H1 (cell line): ENCODE results near the gene AP2A1. TPM values are rescaled to one million over a fixed set of nuclear protein-coding genes. Genes with fewer than 3 reads are reported as not detected.

Experiments used
- CTCF ChIA-PET: fragments of 300-600 bp; sonication (Branson Sonifier 250); formaldehyde crosslinking; loops from one replicate; lab custom pipeline; 2021; ENCODE audit not compliant: partially characterized antibody; lab: Charles Lee
- POLR2A ChIA-PET: fragments of 300-600 bp; sonication (Branson Sonifier 250); formaldehyde crosslinking; loops from one replicate; lab custom pipeline; 2021; ENCODE audit warnings: inconsistent platforms; ENCODE audit not compliant: partially characterized antibody; lab: Charles Lee
- DNase-seq, 2 experiments: peaks; one replicate each; pipeline versions ENCODE4 v3.0.0 to v3.0.0-alpha.2; 2010 to 2022; ENCODE audit warnings: low spot score in 2 of 2, low read depth in 1 of 2, mixed read lengths in 1 of 2
- FAIRE-seq: peaks from 2 replicates; lab custom pipeline; 2011; peaks lifted over from hg19 to GRCh38; lab: Jason Lieb, UNC
- H2AFZ ChIP-seq: 2 replicates; pipeline ENCODE4 v1.8.1; 2012; ENCODE audit warnings: low read length, inconsistent platforms
- H2AK5ac ChIP-seq: 2 replicates; pipeline ENCODE4 v1.6.1; 2013; ENCODE audit warnings: low read depth, low read length
- H2BK120ac ChIP-seq: replicated peaks from 2 replicates; pipeline ENCODE3; 2013; ENCODE audit warnings: low read depth, low read length, inconsistent platforms
- H2BK12ac ChIP-seq: 2 replicates; pipeline ENCODE4 v1.6.1; 2013; ENCODE audit warnings: low read depth, low read length
- H2BK15ac ChIP-seq: 2 replicates; pipeline ENCODE4 v1.6.1; 2013; ENCODE audit warnings: low read length
- H2BK20ac ChIP-seq: 2 replicates; pipeline ENCODE4 v1.6.1; 2013; ENCODE audit warnings: low read length
- H2BK5ac ChIP-seq: 2 replicates; pipeline ENCODE4 v1.6.1; 2013; ENCODE audit warnings: low read depth, low read length
- H3K14ac ChIP-seq: 2 replicates; pipeline ENCODE4 v1.6.1; 2013; ENCODE audit warnings: inconsistent platforms; ENCODE audit not compliant: insufficient read length
- H3K18ac ChIP-seq: 2 replicates; pipeline ENCODE4 v1.6.1; 2013; ENCODE audit warnings: low read length; ENCODE audit errors: extremely low read depth
- H3K23ac ChIP-seq: 2 replicates; pipeline ENCODE4 v1.6.1; 2013; ENCODE audit warnings: inconsistent platforms; ENCODE audit not compliant: insufficient read length
- H3K23me2 ChIP-seq: 2 replicates; pipeline ENCODE4 v1.6.1; 2013; ENCODE audit warnings: low read depth, low read length
- H3K27ac ChIP-seq: 2 replicates; pipeline ENCODE4 v1.6.1; 2011; ENCODE audit warnings: low read depth, low read length, inconsistent platforms
- H3K27me3 ChIP-seq, 4 experiments: replicated peaks in 1 of 4; 1 replicate in 1 of 4; 2 replicates in 3 of 4; pipeline versions ENCODE4 v1.6.1 to v1.8.1; 2011 to 2013; ENCODE audit warnings: low read length in 3 of 4, mild to moderate bottlenecking in 3 of 4, inconsistent platforms in 2 of 4, mixed read lengths in 2 of 4, moderate library complexity in 1 of 4; ENCODE audit not compliant: control insufficient read depth in 3 of 4, insufficient read depth in 3 of 4; ENCODE audit errors: extremely low read depth in 1 of 4
- H3K36me3 ChIP-seq, 4 experiments: 2 replicates each; pipeline versions ENCODE4 v1.6.1 to v1.8.1; 2011 to 2013; ENCODE audit warnings: mild to moderate bottlenecking in 4 of 4, low read length in 3 of 4, moderate library complexity in 2 of 4, control low read depth in 1 of 4, inconsistent platforms in 1 of 4; ENCODE audit not compliant: insufficient read depth in 4 of 4, control insufficient read depth in 2 of 4
- H3K4ac ChIP-seq: replicated peaks from 2 replicates; pipeline ENCODE3; 2013; ENCODE audit warnings: low read length, low read depth, mixed read lengths, inconsistent platforms; ENCODE audit not compliant: insufficient read length
- H3K4me1 ChIP-seq, 4 experiments: replicated peaks in 1 of 4; 1 replicate in 1 of 4; 2 replicates in 3 of 4; pipeline versions ENCODE4 v1.6.1 to v1.8.1; 2011 to 2013; ENCODE audit warnings: low read length in 3 of 4, inconsistent platforms in 2 of 4, mixed read lengths in 1 of 4; ENCODE audit not compliant: insufficient read depth in 4 of 4, control insufficient read depth in 3 of 4
- H3K4me2 ChIP-seq, 2 experiments: 2 replicates each; pipeline versions ENCODE4 v1.6.1 to v1.8.1; 2011 to 2013; ENCODE audit warnings: low read depth in 2 of 2, low read length in 2 of 2, control low read depth in 1 of 2, inconsistent platforms in 1 of 2, mild to moderate bottlenecking in 1 of 2; ENCODE audit not compliant: insufficient read depth in 1 of 2
- H3K4me3 ChIP-seq, 4 experiments: fragments of 200-600, 300-600 bp in 1 of 4; sonication (generic), shearing (Covaris generic), sonication (Bioruptor Twin) in 1 of 4; 2 replicates each; pipeline versions ENCODE4 v1.5.1 to v1.8.1; 2011 to 2016; ENCODE audit warnings: low read length in 4 of 4, low read depth in 3 of 4, control low read depth in 2 of 4, inconsistent platforms in 2 of 4, mild to moderate bottlenecking in 2 of 4, mixed read lengths in 1 of 4, moderate library complexity in 1 of 4; ENCODE audit not compliant: insufficient read depth in 2 of 4; ENCODE audit errors: extremely low read depth in 1 of 4
- H3K56ac ChIP-seq: replicated peaks from 2 replicates; pipeline ENCODE3; 2013; ENCODE audit warnings: low read depth, mild to moderate bottlenecking, mixed read lengths, low read length, inconsistent platforms; ENCODE audit not compliant: insufficient read length
- H3K79me1 ChIP-seq: 2 replicates; pipeline ENCODE4 v1.6.1; 2013; ENCODE audit warnings: low read depth, low read length, control low read depth
- H3K79me2 ChIP-seq, 2 experiments: 2 replicates each; pipeline versions ENCODE4 v1.6.1 to v1.8.1; 2012 to 2013; ENCODE audit warnings: low read length in 2 of 2, mild to moderate bottlenecking in 2 of 2, inconsistent platforms in 1 of 2; ENCODE audit not compliant: insufficient read depth in 2 of 2, control insufficient read depth in 1 of 2
- H3K9ac ChIP-seq, 4 experiments: replicated peaks in 1 of 4; 1 replicate in 1 of 4; 2 replicates in 3 of 4; pipeline versions ENCODE4 v1.6.1 to v1.8.1; 2011 to 2013; ENCODE audit warnings: low read depth in 3 of 4, low read length in 3 of 4, control low read depth in 2 of 4, mild to moderate bottlenecking in 2 of 4, moderate library complexity in 2 of 4, inconsistent platforms in 1 of 4; ENCODE audit errors: extremely low read depth in 1 of 4
- H3K9me3 ChIP-seq, 2 experiments: 2 replicates each; pipeline versions ENCODE4 v1.6.1 to v1.8.1; 2012 to 2013; ENCODE audit warnings: mild to moderate bottlenecking in 2 of 2, moderate library complexity in 2 of 2, control low read depth in 1 of 2, inconsistent platforms in 1 of 2, low read depth in 1 of 2, low read length in 1 of 2, mixed read lengths in 1 of 2; ENCODE audit not compliant: insufficient read depth in 2 of 2
- H4K20me1 ChIP-seq, 2 experiments: replicated peaks in 1 of 2; 2 replicates each; pipeline versions ENCODE3 to v1.8.1; 2011 to 2013; ENCODE audit warnings: inconsistent platforms in 2 of 2, low read length in 2 of 2, mild to moderate bottlenecking in 1 of 2; ENCODE audit not compliant: insufficient read depth in 2 of 2, control insufficient read depth in 1 of 2
- H4K5ac ChIP-seq: 2 replicates; pipeline ENCODE4 v1.6.1; 2013; ENCODE audit warnings: low read length, low read depth, mixed read lengths, inconsistent platforms; ENCODE audit not compliant: insufficient read length
- H4K8ac ChIP-seq: 2 replicates; pipeline ENCODE4 v1.8.0; 2013; ENCODE audit warnings: mild to moderate bottlenecking, moderate library complexity, low read length, inconsistent platforms; ENCODE audit not compliant: insufficient read depth; ENCODE audit errors: extremely low read depth
- H4K91ac ChIP-seq: replicated peaks from 2 replicates; pipeline ENCODE3; 2013; ENCODE audit warnings: low read length, mixed read lengths, inconsistent platforms; ENCODE audit not compliant: insufficient read length
- CBX5 ChIP-seq: fragments of 300-800, 300-1000 bp; sonication (generic); IDR thresholded peaks from 2 replicates; pipeline ENCODE4 v1.7.1; 2016; ENCODE audit warnings: antibody characterized with exemption, low read length, low read depth
- CEBPB ChIP-seq: IDR thresholded peaks from 2 replicates; pipeline ENCODE4 v1.6.1; 2012; ENCODE audit warnings: low read depth, low read length
- CHD2 ChIP-seq: IDR thresholded peaks from 2 replicates; pipeline ENCODE4 v1.6.1; 2012; ENCODE audit warnings: low read length, improper control_type of control experiment
- PHF8 ChIP-seq: fragments of 200-600 bp; sonication (generic); conservative IDR thresholded peaks from 2 replicates; pipeline ENCODE4 v1.7.1; 2012; ENCODE audit warnings: low read depth, mild to moderate bottlenecking, inconsistent platforms, low read length, moderate library complexity
- RAD21 ChIP-seq, 2 experiments: IDR thresholded peaks in 1 of 2; conservative IDR thresholded peaks in 1 of 2; 2 replicates each; pipeline ENCODE4 v1.6.1; 2011; ENCODE audit warnings: low read depth in 2 of 2, low read length in 2 of 2, improper control_type of control experiment in 1 of 2, inconsistent platforms in 1 of 2, mild to moderate bottlenecking in 1 of 2, moderate library complexity in 1 of 2
- RFX5 ChIP-seq: IDR thresholded peaks from 2 replicates; pipeline ENCODE4 v1.6.1; 2011; ENCODE audit warnings: low read depth, low read length, improper control_type of control experiment, borderline replicate concordance
- SIX5 ChIP-seq: IDR thresholded peaks from 2 replicates; pipeline ENCODE4 v1.6.1; 2011; ENCODE audit warnings: mild to moderate bottlenecking, low read depth, low read length
- SP1 ChIP-seq: IDR thresholded peaks from 2 replicates; pipeline ENCODE4 v1.6.1; 2011; ENCODE audit warnings: low read depth, low read length
- WGBS, 2 experiments: shearing (Covaris generic) in 1 of 2; methylation state at CpG; one replicate each; pipeline versions ENCODE4 v1.1.6 to v1.1.7; 2013 to 2015; ENCODE audit warnings: low lambda C conversion rate in 2 of 2, mixed read lengths in 2 of 2, inconsistent platforms in 1 of 2, low coverage in 1 of 2, missing lambda C conversion rate in 1 of 2; ENCODE audit not compliant: insufficient replicate concordance in 2 of 2, insufficient coverage in 1 of 2, insufficient read length in 1 of 2; ENCODE audit errors: extremely low coverage in 1 of 2, missing lambda C conversion rate in 1 of 2; 5-methylcytosine and 5-hydroxymethylcytosine counted together
- polyA plus RNA-seq, 7 experiments: library from polyadenylated mRNA; depleted of rRNA in 3 of 7; stranded (reverse) in 5 of 7; unstranded in 2 of 7; fragments of >200 nt in 5 of 7; fragments of 200-250 nt in 2 of 7; gene quantifications; 1 replicate in 5 of 7; 2 replicates in 1 of 7; 4 replicates in 1 of 7; pipeline versions ENCODE4 v1.2.1 to v1.2.3, GENCODE V29; 2011 to 2013; ENCODE audit warnings: missing spikeins in 2 of 7, mixed read lengths in 2 of 7
- total RNA-seq: library from RNA; stranded (reverse); fragmentation: NEBNext Ultra II Directional; extraction: Animal tissue kit (Norgen Biotek cat#: 25700); gene quantifications from 2 replicates; pipeline ENCODE4 v1.2.1, GENCODE V29; 2021
- TF ChIP-seq, protein P1 (sequence below), 3 experiments: IDR thresholded peaks; 1 replicate in 2 of 3; 2 replicates in 1 of 3; pipeline versions ENCODE4 v1.5.1 to v1.6.1; 2011; ENCODE audit warnings: low read length in 3 of 3, mild to moderate bottlenecking in 3 of 3, inconsistent platforms in 2 of 3, low read depth in 1 of 3, moderate library complexity in 1 of 3; ENCODE audit not compliant: insufficient read depth in 1 of 3; ENCODE audit errors: control extremely low read depth in 1 of 3

Gene AP2A1
- total and polyA plus RNA-seq, 2 of the 8 experiments (the other 6 are each of a cell fraction or from before 2014, with no cell fraction given): 105 to 106 TPM

GRCh38 chr19:49849433-49850220, 82.8 kb downstream of the AP2A1 start:
- Histone ChIP-seq H3K23me2 (peaks cover 10% of the 10 kb centered on the region; the same call in 1 of the 2 replicates), H2AFZ (no peak overlapping the region)
- TF ChIP-seq RFX5 (no peak), SIX5 (no peak), PHF8 (no peak), CHD2 (no peak), CBX5 (no peak), RAD21 (IDR thresholded peaks at IDR 0.05 in 1 of 2, conservative IDR thresholded peaks at IDR 0.05 in 1 of 2; ENCODE audit: low read depth in 2 of 2, low read length in 2 of 2) (no peak), CEBPB (no peak), SP1 (no peak)
- TF ChIP-seq, protein P1, sequence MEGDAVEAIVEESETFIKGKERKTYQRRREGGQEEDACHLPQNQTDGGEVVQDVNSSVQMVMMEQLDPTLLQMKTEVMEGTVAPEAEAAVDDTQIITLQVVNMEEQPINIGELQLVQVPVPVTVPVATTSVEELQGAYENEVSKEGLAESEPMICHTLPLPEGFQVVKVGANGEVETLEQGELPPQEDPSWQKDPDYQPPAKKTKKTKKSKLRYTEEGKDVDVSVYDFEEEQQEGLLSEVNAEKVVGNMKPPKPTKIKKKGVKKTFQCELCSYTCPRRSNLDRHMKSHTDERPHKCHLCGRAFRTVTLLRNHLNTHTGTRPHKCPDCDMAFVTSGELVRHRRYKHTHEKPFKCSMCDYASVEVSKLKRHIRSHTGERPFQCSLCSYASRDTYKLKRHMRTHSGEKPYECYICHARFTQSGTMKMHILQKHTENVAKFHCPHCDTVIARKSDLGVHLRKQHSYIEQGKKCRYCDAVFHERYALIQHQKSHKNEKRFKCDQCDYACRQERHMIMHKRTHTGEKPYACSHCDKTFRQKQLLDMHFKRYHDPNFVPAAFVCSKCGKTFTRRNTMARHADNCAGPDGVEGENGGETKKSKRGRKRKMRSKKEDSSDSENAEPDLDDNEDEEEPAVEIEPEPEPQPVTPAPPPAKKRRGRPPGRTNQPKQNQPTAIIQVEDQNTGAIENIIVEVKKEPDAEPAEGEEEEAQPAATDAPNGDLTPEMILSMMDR (IDR thresholded peaks at IDR 0.05; ENCODE audit: control extremely low read depth in 1 of 3, insufficient read depth in 1 of 3, low read depth in 1 of 3, low read length in 3 of 3): no peak

More at GRCh38 chr19:49849433-49850220, 82.8 kb downstream of the AP2A1 start:
- Histone ChIP-seq H3K79me1 (peaks cover 18% of the 10 kb centered on the region), H2BK15ac (no peak overlapping the region), H2BK5ac (no peak overlapping the region), H3K4ac (no peak overlapping the region), H3K79me2 (peaks cover 17 to 28% of the 10 kb centered on the region in 2 experiments), H3K27ac (no peak overlapping the region), H3K9me3 (no peaks in the 10 kb centered on the region), H3K23ac (no peak overlapping the region), H4K8ac (no peak overlapping the region), H3K4me2 (peak overlapping the region; percentile 72 to 74), H3K14ac (no peak overlapping the region), H3K4me1 (peaks cover 3 to 9% (median 6%) of the 10 kb centered on the region in 4 experiments), H2BK20ac (no peak overlapping the region), H4K5ac (no peak overlapping the region), H3K9ac (peak overlapping the region in 1 of 4 experiments; percentile 68; a peak in 3 of 7 replicates), H2BK120ac (no peak overlapping the region), H2AK5ac (peak overlapping the region; percentile 93; the same call in 1 of the 2 replicates), H3K4me3 (peak overlapping the region; percentile 64 to 88 (median 80); a peak in 7 of 8 replicates), H2BK12ac (0 out of 2 replicates have a peak overlapping the region, but pooled peaks have one; percentile 60), H4K20me1 (peaks cover 19 to 26% of the 10 kb centered on the region in 2 experiments), H3K27me3 (no peaks in the 10 kb centered on the region; a peak in 1 of 7 replicates), H3K18ac (no peak overlapping the region), H3K56ac (no peak overlapping the region), H3K36me3 (peaks cover 0 to 10% (median 4%) of the 10 kb centered on the region in 4 experiments; a peak in 3 of 8 replicates), H4K91ac (no peak overlapping the region)
- no peak for FAIRE-seq
- WGBS, 2 experiments: 87% methylated on average over 15 of the region's 15 CpGs; no CpG with 5 or more reads in 1 of the 2 experiments
- CTCF ChIA-PET: interaction anchor here (0.6 to 1.8 kb wide), 6 partner anchors 8 to 160 kb away, joined by 3 to 7 read pairs (median 4); partner anchors contain the start of gene ADM5
- no peak for DNase-seq
- POLR2A ChIA-PET: interaction anchor here (0.7 to 12.4 kb wide), 18 partner anchors 9 to 165 kb away, joined by 3 to 247 read pairs (median 6); partner anchors contain the start of genes ADM5, AKT1S1, AP2A1 and CPT1C
